Cardiac fibroblast (primary cell): ENCODE measurements around the gene RIPOR1.

Experiments
- DNase-seq, 2 donors: peaks; one replicate each; pipeline versions ENCODE4 v3.0.0 to v3.0.0-alpha.2; 2010; ENCODE audit warnings: low read depth in 2 of 2
- H3K4me3 ChIP-seq, 2 donors: replicated peaks in 1 of 2; 1 replicate in 1 of 2; 2 replicates in 1 of 2; pipeline ENCODE4 v1.5.1; 2011; ENCODE audit warnings: low read depth in 2 of 2, low read length in 2 of 2, mild to moderate bottlenecking in 2 of 2, moderate library complexity in 1 of 2
- TF ChIP-seq, protein P1 (sequence below): IDR thresholded peaks from one replicate; pipeline ENCODE4 v1.5.1; 2011; ENCODE audit warnings: low read depth, mild to moderate bottlenecking, low read length, inconsistent platforms

Gene RIPOR1

DNA sequence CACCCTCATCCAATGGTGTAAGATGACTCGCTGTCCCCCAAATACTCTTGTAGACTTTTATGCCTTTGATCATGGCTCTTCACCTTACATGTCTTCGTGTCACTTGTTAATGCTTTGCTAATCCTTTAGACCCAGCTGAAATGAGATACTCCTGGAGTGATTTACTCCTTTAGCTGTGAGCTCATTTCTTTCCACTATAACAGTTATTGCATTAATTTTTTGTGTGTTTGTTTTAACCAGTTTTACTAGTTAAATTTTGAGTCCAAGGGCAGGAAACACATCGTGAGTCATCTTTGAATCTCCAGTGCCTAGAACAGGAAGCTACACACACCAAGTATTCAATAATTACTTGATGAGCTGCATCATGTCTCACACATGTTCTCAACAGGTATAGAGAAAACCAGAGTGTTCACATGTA lies 27.2 kb downstream of the RIPOR1 start:
- TF ChIP-seq, protein P1, sequence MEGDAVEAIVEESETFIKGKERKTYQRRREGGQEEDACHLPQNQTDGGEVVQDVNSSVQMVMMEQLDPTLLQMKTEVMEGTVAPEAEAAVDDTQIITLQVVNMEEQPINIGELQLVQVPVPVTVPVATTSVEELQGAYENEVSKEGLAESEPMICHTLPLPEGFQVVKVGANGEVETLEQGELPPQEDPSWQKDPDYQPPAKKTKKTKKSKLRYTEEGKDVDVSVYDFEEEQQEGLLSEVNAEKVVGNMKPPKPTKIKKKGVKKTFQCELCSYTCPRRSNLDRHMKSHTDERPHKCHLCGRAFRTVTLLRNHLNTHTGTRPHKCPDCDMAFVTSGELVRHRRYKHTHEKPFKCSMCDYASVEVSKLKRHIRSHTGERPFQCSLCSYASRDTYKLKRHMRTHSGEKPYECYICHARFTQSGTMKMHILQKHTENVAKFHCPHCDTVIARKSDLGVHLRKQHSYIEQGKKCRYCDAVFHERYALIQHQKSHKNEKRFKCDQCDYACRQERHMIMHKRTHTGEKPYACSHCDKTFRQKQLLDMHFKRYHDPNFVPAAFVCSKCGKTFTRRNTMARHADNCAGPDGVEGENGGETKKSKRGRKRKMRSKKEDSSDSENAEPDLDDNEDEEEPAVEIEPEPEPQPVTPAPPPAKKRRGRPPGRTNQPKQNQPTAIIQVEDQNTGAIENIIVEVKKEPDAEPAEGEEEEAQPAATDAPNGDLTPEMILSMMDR = no peak
- DNase-seq = peak; percentile 47 to 73
- no peak overlapping the region for H3K4me3 ChIP-seq

DNA sequence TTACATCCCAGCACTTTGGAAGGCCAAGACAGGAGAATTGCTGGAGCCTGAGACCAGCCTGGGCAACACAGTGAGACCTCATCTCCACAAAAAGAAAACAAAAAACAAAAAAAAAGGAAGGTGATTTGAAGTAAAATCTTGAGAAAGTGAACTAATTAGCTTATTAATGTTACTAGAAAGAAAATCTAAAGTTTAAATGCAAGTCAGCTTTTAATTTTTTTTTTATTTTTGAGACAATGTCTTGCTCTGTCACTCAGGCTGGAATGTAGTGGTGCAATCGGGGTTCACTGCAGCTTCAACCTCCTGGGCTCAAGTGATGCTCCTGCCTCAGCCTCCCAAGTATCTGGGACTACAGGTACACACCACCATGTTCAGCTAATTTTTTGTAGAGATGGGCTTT lies 30.2 kb downstream of the RIPOR1 start:
- no peak for DNase-seq
- no peak overlapping the region for H3K4me3 ChIP-seq
- TF ChIP-seq, protein P1 = no peak

DNA sequence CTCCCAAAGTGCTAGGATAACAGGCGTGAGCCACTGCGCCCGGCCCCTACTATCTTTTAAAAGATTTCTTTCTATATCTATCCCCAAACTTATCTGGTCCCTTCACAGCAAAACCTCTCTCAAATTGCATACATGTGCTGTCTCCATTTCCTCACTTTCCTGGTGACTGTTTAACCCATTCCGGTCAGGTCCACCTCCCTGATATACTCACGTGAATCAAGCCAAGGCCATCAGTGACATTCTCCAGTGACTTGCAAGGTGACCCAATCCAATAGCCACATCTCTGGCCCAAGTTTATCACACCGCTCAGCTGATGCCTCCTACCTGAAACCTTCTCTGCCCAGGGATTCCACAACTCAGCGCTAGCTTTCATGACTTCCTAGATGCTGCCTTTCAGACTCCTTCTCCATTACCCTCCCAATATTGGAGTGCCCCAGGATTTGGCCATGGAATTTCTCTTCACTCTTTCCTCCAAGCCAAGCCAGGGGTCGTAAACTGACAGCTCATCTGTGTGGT lies 32.3 kb downstream of the RIPOR1 start:
- no peak overlapping the region for H3K4me3 ChIP-seq
- TF ChIP-seq, protein P1 = no peak
- no peak for DNase-seq

DNA sequence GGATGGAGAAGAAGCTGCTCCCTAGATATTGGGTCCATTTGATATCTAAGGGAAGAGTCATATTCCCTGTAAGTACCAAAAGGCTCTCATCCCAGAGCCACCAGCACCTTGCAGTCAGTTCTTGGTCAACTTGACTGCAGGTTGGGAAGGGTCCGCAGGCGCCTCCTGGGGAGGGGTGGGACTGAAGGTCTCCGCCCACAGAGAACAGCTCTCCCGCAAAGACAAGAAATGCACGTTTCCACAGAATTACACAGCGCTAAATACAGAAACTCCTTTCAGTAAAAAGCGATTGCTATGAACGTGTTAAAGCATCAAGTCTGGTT lies 32.8 kb downstream of the RIPOR1 start:
- peak overlapping the region; percentile 62 to 65 for H3K4me3 ChIP-seq
- no peak for DNase-seq
- TF ChIP-seq, protein P1 = no peak

DNA sequence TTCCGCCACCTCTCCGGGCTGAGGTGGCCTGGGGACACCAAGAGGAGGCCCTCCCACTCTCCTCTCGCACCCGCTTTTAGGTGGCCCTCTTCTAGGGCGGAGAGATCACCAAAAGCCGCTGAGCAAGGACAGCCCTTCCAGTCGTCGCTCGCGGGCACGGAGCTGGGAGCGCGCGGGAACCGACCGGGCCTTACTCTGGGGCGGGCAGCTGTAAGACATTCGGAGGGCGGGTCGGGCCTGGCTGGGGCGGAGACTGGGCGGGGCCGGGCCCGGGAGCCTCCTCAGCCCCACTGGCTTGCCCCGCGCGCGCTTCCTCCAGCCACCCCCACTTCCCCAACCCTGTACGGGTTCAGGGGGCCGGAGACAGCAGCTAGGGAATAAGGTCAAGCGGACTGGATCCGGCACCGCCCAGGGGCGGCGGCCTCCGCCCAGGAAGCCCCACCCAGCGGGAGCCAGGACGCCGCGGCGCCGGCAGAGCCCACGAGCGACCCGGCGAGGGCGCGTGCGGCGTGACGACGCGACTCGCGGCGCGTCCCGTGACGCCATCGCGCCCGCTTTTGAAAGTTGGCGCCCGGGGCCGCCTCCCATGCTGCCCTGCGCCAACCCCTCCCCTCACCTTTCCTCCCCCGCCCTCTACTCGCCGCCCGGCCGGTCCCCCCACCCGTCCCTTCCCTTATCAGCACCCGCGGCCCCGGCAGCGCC lies 33.3 kb downstream of the RIPOR1 start:
- TF ChIP-seq, protein P1 = no peak
- H3K4me3 ChIP-seq = peak overlapping the region; percentile 62 to 93
- peak; percentile 97 to 99 for DNase-seq

DNA sequence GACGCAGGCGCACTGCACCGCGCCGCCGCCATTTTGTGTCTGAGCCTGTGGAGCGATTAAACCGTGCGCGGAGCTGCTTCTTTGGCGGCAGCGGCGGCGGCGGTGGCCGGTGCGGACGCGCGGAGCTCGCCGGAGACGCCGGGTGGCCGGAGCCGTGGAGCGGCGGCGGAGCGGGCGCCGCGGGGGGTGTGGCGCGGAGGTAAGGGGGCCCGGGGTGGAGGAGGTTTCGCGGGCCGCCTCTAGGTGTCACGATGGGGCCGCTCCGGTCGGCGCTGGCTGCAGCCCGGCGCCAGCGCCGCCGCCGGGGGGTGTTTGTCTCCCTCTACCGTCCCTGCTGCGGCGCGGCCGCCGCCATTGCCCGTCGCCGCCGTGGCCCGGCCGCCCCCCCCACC lies 33.9 kb downstream of the RIPOR1 start, which contains the start of gene CTCF:
Gene CTCF, plus strand, starts transcription at position 1 of the 392 bp plus-strand sequence. CDS start 48,307 bp downstream, outside the sequence.
- DNase-seq = peak; percentile 81 to 91
- H3K4me3 ChIP-seq = peak within 1 kb of the TSS; percentile 71 to 93
- TF ChIP-seq, protein P1 = peak; percentile 20
